Transverse colon (tissue), 4 donors: ENCODE results near the gene MNDA. TPM values are rescaled to one million over a fixed set of nuclear protein-coding genes. Genes with fewer than 3 reads are reported as not detected.

Experiments
- DNase-seq: peaks from one replicate; pipeline ENCODE4 v3.0.0-alpha.2; 2019
- H3K27ac ChIP-seq, 4 donors: fragments of 200-600 bp; sonication (generic); 2 replicates each; pipeline ENCODE4 v1.5.1; 2016 to 2018; ENCODE audit warnings: inconsistent platforms in 4 of 4
- H3K27me3 ChIP-seq: fragments of 200-600 bp; sonication (generic); 2 replicates; pipeline ENCODE4 v1.5.1; 2017; ENCODE audit warnings: inconsistent platforms
- H3K36me3 ChIP-seq, 4 donors: fragments of 200-600 bp; sonication (generic); 2 replicates each; pipeline ENCODE4 v1.5.1; 2017 to 2019; ENCODE audit warnings: inconsistent platforms in 4 of 4
- H3K4me1 ChIP-seq, 4 donors: fragments of 200-600 bp; sonication (generic); 2 replicates each; pipeline ENCODE4 v1.5.1; 2017 to 2020; ENCODE audit warnings: inconsistent platforms in 4 of 4
- H3K4me3 ChIP-seq, 4 donors: fragments of 200-600 bp; sonication (generic); 1 replicate in 1 of 4; 2 replicates in 3 of 4; pipeline versions ENCODE4 v1.5.1 to v1.6.1; 2017 to 2019; ENCODE audit warnings: inconsistent platforms in 4 of 4
- H3K9me3 ChIP-seq, 2 donors: fragments of 200-600 bp; sonication (generic); 2 replicates each; pipeline ENCODE4 v1.5.1; 2017 to 2019; ENCODE audit warnings: inconsistent platforms in 2 of 2
- EP300 ChIP-seq: sonication (generic); formaldehyde crosslinking; IDR thresholded peaks from one replicate; pipeline ENCODE4 v1.6.1; 2017; ENCODE audit warnings: antibody characterized with exemption, low read depth
- POLR2A ChIP-seq: fragments of 450-650 bp; IDR thresholded peaks from one replicate; pipeline ENCODE4 v1.6.1; 2016; ENCODE audit warnings: antibody characterized with exemption, mild to moderate bottlenecking, moderate library complexity
- POLR2AphosphoS5 ChIP-seq, 3 donors: sonication (generic); formaldehyde crosslinking; IDR thresholded peaks; one replicate each; pipeline ENCODE4 v1.6.1; 2016; ENCODE audit warnings: antibody characterized with exemption in 3 of 3
- WGBS, 2 donors: methylation state at CpG; one replicate each; pipeline ENCODE4 v1.1.5; 2018; ENCODE audit warnings: low coverage in 1 of 2; 5-methylcytosine and 5-hydroxymethylcytosine counted together
- in situ Hi-C, 4 donors: fragments of 200-750 bp; cut with MboI; loops; one replicate each; pipeline versions ENCODE4 v1.15.0 to v1.15.1; 2017; ENCODE audit warnings: low sequenced_read_pairs in 3 of 4, low pct_ligation_motif_present in 1 of 4, low pct_unique_long_range_greater_than_20kb in 1 of 4
- intact Hi-C: fragments of 100-400 bp; cut with DNase I; formaldehyde crosslinking; loops from one replicate; pipeline ENCODE4 v1.15.1; 2023; ENCODE audit warnings: low total_unique reads
- total RNA-seq, 4 donors: library from RNA; depleted of rRNA; stranded (reverse); fragments of >200 nt; gene quantifications; one replicate each; pipeline ENCODE4 v1.1.0, GENCODE V29; 2016
- TF ChIP-seq, protein P1 (sequence below), 5 experiments: fragments of 200-600 bp in 3 of 5; fragments of 450-650 bp in 2 of 5; sonication (generic) in 3 of 5; IDR thresholded peaks; 1 replicate in 2 of 5; 2 replicates in 3 of 5; pipeline ENCODE4 v1.5.1; 2016 to 2017; ENCODE audit warnings: antibody characterized with exemption in 5 of 5, inconsistent platforms in 3 of 5, mild to moderate bottlenecking in 2 of 5, moderate library complexity in 1 of 5

Gene MNDA
- total RNA-seq, 4 donors from 2014 or later, result 1.4 TPM; not detected in 2

DNA sequence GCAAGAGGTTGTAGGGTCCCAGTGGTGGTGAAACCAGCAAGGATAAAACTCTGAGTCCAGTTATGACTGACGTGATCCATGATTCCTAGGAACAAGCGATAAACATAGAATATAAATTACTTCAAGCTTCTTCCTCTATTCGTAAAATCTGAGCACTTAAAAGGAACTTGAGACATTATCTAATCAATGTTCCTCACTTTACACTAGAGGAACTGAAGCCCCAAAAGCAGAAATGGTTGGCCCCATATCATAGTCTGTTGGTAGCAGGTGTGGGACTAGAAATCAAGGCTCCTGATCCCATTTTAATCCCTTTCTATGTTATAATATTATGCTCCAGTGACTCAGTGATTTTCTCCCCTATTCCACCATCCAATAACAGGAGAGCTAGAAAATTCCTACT is 21.9 kb upstream of the MNDA start:
- TF ChIP-seq EP300 (no peak), POLR2A (no peak), POLR2AphosphoS5 (IDR thresholded peaks at IDR 0.05) (no peak)
- TF ChIP-seq, protein P1, sequence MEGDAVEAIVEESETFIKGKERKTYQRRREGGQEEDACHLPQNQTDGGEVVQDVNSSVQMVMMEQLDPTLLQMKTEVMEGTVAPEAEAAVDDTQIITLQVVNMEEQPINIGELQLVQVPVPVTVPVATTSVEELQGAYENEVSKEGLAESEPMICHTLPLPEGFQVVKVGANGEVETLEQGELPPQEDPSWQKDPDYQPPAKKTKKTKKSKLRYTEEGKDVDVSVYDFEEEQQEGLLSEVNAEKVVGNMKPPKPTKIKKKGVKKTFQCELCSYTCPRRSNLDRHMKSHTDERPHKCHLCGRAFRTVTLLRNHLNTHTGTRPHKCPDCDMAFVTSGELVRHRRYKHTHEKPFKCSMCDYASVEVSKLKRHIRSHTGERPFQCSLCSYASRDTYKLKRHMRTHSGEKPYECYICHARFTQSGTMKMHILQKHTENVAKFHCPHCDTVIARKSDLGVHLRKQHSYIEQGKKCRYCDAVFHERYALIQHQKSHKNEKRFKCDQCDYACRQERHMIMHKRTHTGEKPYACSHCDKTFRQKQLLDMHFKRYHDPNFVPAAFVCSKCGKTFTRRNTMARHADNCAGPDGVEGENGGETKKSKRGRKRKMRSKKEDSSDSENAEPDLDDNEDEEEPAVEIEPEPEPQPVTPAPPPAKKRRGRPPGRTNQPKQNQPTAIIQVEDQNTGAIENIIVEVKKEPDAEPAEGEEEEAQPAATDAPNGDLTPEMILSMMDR (IDR thresholded peaks at IDR 0.05), result no peak
- H3K27ac ChIP-seq, result peak overlapping the region in 2 of 4 donors; percentile 35 to 39
- H3K4me1 ChIP-seq, result no peaks in the 10 kb centered on the region
- 73 to 90% methylated on average over 3 of the region's 3 CpGs for WGBS, 2 donors
- no peaks in the 10 kb centered on the region for H3K36me3 ChIP-seq
- H3K4me3 ChIP-seq, result no peak overlapping the region
- DNase-seq, result no peak
- in situ Hi-C loops, result no loop called here
- intact Hi-C loops, result no loop called here
- no peaks in the 10 kb centered on the region for H3K9me3 ChIP-seq
- H3K27me3 ChIP-seq, result no peaks in the 10 kb centered on the region

DNA sequence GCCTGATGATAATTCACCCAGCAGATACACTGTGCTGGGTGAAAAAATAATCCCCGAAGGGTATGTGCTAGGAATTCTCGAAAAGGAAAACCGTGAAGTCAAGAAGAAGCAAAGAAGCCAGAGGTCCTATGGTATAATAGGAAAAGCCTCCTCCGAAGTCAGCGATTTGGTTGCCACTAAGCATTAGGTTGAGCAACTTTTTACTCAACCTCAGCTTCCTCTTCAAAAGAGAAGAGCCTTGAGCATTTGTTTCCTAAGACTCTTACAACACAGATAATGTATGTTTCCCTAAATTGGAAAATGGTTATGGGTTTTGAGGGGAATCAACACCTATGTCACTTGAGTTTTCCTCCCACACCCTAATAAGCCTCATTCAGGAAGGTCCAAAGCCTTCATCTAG is 21.3 kb upstream of the MNDA start:
- DNase-seq, result no peak
- no peaks in the 10 kb centered on the region for H3K4me1 ChIP-seq
- no peaks in the 10 kb centered on the region for H3K36me3 ChIP-seq
- TF ChIP-seq POLR2A (no peak), POLR2AphosphoS5 (IDR thresholded peaks at IDR 0.05) (no peak), EP300 (no peak)
- TF ChIP-seq, protein P1 (IDR thresholded peaks at IDR 0.05), result no peak
- H3K27ac ChIP-seq, result peak overlapping the region in 2 of 4 donors; percentile 35 to 39
- in situ Hi-C loops, result no loop called here
- H3K27me3 ChIP-seq, result no peaks in the 10 kb centered on the region
- 86 to 98% methylated on average over 5 of the region's 5 CpGs for WGBS, 2 donors
- no peaks in the 10 kb centered on the region for H3K9me3 ChIP-seq
- intact Hi-C loops, result no loop called here
- no peak overlapping the region for H3K4me3 ChIP-seq

DNA sequence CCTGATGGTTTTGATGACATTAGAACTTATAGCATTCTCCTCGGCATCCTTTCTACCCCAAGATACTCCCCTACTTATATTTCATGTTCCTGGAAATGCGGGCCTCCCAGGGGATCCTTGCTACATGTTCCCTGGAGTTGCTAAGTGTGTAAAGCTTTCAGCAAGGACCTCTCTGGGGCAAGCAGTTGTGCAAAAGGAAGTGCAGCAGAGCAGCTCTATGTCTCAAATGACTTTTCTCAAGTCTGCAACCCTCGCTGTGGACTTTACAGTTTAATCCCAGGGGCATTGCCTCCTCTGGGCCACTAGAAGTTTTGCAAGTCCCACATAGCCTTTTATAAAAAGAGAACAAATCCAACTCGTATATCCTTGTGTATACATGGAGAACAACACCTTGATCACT is 20.8 kb upstream of the MNDA start:
- Histone ChIP-seq H3K27ac (no peak overlapping the region), H3K36me3 (no peaks in the 10 kb centered on the region), H3K9me3 (no peaks in the 10 kb centered on the region), H3K4me3 (no peak overlapping the region), H3K4me1 (no peaks in the 10 kb centered on the region), H3K27me3 (no peaks in the 10 kb centered on the region)
- WGBS, 2 donors, result 61 to 75% methylated on average over 3 to 4 of the region's 4 CpGs
- in situ Hi-C loops, result no loop called here
- intact Hi-C loops, result no loop called here
- TF ChIP-seq, protein P1 (IDR thresholded peaks at IDR 0.05), result no peak
- TF ChIP-seq POLR2A (no peak), POLR2AphosphoS5 (IDR thresholded peaks at IDR 0.05) (no peak), EP300 (no peak)
- no peak for DNase-seq

DNA sequence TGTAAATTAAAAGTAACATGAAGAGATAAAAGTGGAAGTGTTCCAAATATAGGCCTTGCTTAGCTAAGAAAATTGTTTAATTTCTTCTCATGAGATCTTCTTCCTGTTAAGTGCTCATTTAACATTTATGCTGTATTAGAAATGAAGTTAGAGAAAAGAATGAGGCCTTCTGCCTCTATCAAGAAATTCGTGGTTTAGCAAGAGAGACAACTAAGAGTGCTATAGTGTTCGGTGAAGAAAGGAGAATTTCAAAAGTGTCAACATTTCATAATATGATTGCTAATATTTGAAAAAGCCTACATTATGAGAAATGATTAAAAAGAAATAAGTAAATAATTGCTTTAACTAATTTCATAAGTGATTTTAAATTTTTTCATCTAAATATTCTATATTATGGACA is 18.8 kb upstream of the MNDA start:
- H3K27ac ChIP-seq, result no peak overlapping the region
- 52 to 54% methylated on average over 2 of the region's 2 CpGs for WGBS, 2 donors
- H3K4me1 ChIP-seq, result no peaks in the 10 kb centered on the region
- in situ Hi-C loops (no loop called here), intact Hi-C loops (no loop called here)
- H3K27me3 ChIP-seq, result no peaks in the 10 kb centered on the region
- H3K36me3 ChIP-seq, result no peaks in the 10 kb centered on the region
- no peaks in the 10 kb centered on the region for H3K9me3 ChIP-seq
- TF ChIP-seq POLR2AphosphoS5 (IDR thresholded peaks at IDR 0.05), result no peak
- no peak for TF ChIP-seq POLR2A
- TF ChIP-seq EP300, result no peak
- TF ChIP-seq, protein P1 (IDR thresholded peaks at IDR 0.05), result no peak
- no peak overlapping the region for H3K4me3 ChIP-seq
- no peak for DNase-seq
